ELR (cell line): ENCODE data around the gene DLGAP1.

Experiments used
- DNase-seq: peaks from one replicate; pipeline ENCODE4 v3.0.0-alpha.2; 2015; ENCODE audit warnings: low read depth

Gene DLGAP1

DNA sequence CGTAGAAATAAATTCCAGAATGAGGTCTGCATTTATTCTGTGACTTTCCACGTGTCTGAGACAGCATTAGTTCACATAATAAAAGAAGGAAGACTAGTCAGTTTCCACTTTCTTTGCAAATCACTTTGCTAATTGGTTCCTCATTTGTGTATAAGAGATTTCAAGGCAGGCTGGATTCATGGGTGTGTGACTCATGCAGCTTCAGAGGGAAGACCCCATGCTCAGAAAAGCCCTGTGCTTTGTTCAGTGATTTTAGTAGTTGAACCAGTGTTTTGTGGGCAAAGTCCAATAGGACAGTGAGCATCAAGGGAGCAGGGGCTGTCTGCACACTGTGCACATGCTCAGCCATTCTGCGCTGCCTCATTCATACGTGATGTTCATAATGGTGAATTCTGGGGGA is 297.8 kb downstream of the DLGAP1 start:
- DNase-seq: no peak

DNA sequence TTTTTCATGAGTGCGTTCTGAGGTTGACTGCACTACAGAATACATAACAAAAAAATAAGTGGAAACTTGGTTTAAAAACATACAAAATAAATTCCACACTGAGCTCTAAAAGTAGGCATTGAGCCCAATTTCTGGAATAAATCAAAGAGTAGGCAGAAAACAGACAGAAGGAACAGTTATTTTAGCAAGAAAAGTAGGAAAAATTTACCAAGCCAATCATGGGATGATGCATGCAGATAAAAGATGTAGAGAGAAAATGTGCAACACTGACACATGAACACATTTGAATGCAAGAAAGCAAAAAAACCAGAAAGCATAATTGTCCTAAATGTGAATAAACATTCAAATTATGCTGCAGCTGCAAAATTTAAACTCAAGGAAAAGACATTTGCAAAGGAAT is 308.3 kb downstream of the DLGAP1 start:
- DNase-seq: no peak

DNA sequence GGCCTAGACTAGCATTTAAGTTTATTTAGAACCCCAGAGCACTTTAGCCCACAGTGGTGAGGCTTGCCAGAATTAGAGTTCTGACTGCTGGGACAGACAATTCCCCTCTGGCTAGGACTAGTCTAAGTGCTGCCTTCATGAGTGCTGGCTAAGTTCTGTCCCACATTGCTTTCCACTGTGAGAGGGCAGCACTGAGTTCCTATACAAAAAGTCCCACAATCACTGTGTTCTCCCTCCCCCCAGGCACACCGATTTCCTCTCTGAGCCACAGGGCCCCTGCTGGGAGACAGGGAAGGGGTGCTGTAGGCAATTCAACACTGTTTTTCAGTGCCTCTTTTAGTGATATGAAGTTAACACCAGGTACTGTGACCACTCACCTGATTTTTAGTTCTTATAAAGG is 310.9 kb downstream of the DLGAP1 start:
- no peak for DNase-seq

DNA sequence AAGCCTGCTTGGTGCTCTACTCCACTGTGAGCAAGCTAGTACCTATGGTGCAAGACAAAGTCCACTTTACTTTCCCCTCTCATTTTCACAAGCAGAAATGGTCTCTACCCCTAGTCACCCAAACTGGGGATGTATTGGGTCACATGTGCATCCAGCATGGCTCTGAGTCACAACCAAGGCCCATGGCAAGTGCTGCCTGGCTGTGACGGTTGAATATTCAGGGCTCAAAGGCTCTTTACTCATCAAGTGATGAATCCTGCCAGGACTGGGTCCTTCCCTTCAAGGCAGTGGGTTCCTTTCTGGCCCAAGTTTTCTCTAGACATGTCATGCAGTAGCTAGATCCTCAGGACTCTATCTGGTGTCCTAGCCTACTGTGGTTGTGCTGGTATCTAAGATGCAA is 311.5 kb downstream of the DLGAP1 start:
- no peak for DNase-seq

DNA sequence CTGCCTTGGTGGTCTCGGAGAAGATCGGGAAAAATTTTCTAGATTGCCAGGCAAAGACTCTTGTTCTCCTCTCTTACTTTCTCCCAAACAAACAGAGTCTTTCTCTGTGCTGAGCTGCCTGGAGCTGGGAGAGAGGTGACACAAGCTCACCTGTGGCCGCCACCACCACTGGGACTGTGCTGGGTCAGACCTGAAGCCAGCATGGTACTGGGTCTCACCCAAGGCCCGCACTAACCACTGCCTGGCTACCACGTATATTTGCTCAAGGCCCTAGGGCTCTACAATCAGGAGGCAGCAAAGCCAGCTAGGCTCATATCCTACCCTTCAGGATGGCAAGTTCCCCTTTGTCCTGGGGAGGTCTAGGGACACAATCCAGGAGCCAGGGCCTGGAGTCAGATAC is 312.2 kb downstream of the DLGAP1 start:
- DNase-seq: no peak

DNA sequence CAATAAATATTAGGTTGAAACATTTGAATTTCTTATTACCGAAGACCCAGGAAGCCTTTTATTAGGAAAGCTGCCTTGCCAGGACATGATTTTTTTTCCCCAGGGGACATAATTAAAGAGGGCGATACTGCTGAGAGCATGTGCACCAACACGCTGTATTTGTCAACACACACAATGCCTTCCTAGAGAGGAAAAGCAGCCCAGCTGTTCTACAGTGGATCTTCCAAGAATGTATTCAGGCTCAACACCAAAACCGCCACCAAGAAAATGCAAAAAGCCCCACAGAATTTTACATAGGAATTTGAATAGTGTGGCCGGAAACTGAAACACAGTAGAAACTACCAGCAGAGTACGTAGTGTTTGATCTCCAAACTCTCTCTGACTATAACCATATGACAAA is 320.4 kb downstream of the DLGAP1 start:
- DNase-seq: no peak

DNA sequence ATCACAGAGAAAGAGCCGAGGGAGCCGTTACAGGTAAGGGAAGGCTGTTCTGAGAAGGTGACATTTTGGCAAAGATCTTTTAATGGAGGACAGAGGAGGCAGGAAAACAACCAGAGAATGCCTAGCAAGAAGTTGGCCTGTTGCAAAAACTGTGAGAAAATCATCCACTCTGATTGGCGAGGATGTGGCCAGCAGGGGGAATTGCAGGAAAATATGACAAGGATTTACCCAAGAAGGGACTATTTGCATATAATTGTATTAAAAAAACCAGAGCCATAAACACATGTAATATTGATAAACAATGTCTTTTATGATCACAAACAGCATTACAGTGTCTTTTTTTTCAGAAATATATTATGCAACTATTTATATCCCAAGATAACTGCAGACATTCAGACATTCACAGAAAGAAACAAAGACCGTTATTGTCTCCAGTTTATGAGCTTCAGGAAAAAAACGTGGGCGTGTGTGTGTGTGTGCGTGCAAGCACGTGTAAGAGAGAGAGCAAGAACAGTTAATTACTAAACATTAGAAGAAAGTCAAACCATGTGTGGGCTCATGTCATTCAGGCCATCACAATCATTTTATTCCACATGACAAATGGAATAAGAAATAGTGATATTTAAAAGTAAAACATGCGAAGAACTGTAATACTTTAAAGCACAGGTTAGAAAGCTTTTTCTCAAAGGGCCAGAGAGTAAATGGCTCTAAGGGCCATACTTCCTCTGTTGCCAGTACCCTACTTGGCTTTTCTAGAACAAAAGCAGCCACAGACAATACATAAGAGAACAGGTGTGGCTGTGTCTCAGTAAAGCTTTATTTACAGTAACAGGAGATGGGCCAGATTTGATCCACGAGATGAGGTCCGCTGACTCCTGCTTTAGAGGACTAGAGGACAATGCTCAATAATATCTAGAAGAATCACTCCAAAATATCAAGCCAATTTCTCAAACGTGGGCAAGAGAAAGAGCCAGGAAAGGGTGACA is 324.1 kb downstream of the DLGAP1 start:
- no peak for DNase-seq

DNA sequence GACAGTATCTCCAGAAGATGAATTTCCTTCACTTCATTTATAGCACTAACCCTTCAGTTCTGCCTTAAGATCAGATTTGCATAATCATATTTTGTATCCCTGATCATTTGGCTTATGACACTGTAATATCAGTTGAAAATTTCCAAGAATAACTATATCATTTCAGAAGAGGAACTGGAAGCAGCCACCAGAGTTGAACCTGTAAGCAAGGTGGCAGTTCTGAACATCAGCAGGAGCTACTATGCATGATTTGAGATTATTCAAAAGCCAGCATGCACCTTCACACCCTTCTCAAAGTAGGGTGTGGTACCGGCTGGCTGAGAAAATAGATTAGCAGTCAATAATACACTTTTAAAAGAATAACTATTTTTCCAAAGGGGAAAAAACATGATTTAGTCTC is 328.2 kb downstream of the DLGAP1 start:
- DNase-seq: no peak

DNA sequence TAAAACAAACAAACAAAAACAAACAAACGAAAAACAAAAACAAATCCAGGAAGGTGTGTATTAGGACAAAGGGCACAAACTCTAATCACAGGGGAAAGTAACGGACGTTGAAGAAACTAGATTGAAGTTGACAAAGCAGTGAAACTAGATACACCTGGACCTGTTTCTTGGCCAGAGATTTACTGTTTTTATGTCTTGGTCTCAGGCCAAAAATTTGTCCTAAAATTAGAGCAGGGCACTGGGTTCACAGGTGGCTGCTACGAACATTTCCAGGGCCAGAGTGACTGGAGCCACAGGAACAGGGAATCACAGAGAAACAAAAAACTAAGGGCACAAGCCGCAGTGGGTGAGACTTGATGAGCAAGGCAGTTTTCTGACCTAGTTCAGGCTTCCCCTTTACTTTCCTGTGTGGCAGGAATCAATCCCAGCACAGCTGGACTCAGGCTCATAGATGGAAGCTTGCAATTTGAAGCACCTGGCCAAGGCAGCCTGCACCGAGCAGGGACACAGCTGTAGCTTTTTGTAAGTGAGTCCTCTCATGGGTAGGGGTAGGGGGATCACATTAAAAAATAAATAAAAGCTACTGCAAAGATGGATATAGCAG is 329.4 kb downstream of the DLGAP1 start:
- DNase-seq: no peak

DNA sequence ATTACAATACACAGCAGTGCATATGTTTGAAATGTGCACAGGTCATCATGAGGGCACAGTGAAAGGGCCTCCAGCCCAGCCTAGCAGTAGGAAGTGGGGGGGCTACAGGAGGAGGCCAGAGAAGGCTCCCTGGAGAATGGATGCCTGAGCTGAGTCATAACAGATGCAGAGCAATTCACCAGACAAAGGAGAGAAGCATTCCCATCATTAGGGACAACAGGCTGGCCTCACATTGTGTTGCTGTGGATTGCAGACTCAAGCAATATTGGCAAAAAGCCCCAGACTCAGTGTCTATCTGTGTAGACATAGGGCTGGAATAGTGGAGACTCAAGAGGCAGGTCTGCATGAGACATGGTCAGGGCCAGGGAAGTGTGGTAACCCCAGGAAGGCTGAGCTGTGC is 329.9 kb downstream of the DLGAP1 start:
- no peak for DNase-seq

DNA sequence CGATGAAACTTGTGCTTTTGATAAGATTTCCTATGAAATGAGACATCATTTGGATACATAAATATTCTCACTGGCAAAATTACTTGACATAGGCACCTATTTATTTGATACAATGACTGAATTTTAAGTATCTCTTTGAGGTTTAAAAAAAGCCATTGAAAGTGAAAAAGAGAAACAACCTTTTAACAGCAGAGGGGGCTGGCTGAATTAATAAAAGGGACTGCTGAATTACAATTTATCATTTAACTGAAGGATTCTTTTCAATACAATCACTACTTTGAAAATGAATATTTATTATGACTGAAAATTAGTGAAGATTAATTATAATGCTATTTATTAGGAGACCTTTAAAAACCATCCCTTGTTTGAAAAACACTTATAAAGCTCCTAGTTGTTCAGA is 335.3 kb downstream of the DLGAP1 start:
- no peak for DNase-seq

DNA sequence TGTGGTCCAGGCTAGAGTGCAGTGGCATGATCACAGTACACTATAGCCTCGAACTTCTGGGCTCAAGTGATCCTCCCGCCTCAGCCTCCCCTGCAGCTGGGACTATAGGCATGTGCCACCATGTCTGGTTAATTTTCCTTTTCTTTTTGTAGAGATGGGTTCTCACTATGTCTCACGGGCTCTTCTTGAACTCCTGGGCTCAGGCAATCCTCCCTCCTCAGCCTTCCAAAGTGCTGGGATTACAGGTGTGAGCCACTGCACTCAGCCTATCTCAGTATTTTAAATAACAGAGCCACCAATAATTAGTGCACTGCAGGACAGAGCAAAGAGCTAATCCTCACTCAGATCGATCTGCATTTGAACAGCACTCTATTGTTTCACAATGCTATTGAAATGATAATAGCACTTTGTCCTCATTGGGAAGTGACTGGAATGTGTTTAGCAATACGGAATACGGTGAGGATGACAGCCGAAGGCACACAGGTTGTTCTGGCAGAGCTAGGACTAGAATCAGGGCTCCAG is 335.9 kb downstream of the DLGAP1 start:
- DNase-seq: no peak

DNA sequence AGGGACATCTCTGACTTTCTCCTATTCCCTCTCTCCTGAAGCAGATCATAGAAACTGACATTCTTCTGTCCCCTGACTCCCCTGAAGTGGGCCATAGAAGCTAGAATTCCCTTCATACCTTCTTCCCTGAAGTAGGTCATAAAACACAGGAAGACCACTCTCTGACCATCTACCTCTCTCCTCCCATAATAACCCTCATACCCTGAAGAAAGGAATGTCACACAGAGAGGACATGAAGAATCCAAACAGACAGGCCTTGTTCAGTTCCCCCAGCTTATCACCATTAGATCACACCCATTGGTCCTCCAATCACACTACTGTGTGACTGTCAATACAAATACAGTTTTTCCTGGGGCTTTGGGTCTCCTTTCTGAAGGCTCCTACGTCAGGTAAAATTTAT is 347.1 kb downstream of the DLGAP1 start:
- DNase-seq: no peak

DNA sequence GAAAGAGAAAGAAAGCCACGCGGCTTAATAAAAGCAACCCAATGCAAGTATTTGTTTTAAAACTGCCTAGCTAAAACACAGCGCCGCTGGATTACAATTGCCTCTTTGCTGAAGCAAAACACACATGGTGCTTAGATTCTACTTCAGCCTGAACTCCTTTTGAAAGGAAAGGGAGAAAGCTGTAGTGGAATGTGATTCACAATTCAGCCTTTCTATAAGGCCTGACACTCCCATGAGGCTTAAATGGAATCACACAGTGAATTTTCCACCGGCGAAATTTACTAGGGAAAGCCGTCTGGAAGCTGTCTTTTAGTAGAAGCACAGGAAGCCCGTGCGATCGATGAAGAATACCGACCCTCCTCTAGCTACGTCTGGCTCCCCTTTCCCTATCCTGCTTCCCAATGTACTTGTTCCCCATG is 348.0 kb downstream of the DLGAP1 start:
- DNase-seq: no peak

DNA sequence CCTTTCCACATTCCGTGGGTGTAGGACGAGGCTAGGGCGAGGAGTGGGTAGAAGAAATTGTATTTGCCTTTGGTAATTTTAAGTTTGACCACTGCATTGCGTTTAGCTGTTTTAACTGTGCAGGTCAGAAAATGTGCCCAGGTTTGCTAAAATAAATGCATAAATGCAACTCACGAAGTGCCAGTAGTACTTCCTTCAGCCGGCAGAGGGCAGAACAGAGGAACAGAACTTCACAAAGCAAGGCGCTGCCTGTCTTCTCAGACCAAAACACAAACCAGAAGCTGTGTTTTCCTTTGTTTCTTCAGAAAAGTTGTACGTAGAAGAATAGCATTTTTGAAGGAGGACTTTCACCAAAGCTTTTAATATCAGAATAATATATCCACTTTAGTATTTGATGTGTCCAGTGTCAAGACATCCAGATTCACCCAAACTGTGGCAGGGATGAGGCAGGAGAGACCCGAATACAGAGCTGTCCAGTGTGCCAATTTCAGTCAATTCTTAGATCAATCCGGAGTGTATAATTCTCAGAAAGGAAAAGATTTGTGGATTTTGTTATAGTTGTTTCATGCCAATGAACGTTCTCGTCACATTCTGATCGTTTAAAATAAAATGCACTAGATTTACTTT is 348.6 kb downstream of the DLGAP1 start:
- peak; percentile 44 for DNase-seq

DNA sequence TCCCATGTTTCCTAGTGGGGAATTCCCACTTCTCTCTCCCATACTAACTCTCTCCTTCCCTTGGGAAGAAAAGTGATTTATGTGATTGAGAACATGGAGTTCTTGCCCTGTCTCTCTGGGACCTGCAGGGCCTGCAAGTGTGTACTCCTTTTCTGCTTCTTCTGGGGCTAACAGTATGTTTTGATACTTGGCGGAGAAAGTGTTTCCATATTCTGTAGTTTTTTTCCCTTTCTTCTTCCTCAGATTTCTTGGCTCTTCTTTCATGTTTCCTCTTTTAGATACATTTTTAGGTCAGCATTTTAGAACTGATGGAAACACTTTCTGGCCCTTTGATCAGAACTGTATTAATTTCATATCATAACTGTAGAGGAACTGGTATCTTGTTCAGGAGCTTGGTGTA is 352.2 kb downstream of the DLGAP1 start:
- DNase-seq: no peak

DNA sequence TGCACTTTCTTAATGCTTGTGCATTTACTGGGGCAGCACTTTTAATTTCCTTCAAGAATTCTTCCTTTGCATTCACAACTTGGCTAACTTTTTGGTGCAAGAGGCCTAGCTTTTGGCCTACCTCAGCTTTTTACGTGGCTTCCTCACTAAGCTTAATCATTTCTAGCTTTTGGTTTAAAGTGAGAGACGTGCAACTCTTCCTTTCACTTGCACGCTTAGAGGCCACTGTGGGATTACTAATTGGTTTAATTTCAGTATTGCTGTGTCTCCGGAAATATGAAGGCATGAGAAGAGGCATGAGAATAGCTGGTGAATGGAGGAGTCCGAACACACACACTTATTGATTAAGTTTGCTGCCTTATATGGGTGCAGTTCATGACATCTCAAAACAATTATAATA is 354.1 kb downstream of the DLGAP1 start:
- no peak for DNase-seq

DNA sequence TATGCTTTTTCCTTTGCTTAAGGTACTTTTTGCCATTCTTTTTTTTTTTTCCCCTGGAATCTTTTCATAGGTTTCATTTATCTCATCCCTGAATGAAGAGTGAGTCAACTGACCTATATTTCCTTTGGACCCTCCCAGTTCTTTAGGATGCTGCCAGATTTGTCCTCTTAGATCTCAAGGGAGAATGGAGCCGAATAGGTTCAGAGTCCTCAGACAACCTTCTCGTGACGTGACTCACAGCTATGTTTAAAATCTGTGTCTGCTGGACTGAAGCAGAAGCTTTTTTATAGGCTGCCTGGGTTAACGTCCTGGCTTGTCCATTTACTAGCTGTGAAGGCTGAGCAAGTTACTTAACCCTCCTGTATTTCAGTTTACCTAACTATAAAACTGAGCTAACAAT is 358.6 kb downstream of the DLGAP1 start:
- DNase-seq: no peak

DNA sequence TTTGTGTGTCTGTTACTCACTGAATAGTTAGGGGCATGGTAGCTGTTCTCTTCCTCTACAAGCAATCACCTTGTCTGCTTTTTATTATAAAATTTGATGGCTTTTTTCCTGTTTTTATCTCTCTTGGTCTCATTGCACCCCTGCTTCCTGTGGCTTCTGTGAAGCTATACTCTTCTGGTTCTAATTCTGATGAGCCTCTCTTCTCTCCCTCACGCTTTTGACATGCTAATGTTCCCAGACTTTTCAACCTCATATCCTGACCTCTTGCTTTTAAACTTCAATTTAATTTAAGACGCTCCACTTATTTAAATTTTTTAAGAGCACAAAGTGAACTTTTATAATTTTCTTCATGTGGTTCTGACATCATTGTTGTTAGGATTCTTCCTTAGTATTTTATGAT is 361.4 kb downstream of the DLGAP1 start:
- no peak for DNase-seq

DNA sequence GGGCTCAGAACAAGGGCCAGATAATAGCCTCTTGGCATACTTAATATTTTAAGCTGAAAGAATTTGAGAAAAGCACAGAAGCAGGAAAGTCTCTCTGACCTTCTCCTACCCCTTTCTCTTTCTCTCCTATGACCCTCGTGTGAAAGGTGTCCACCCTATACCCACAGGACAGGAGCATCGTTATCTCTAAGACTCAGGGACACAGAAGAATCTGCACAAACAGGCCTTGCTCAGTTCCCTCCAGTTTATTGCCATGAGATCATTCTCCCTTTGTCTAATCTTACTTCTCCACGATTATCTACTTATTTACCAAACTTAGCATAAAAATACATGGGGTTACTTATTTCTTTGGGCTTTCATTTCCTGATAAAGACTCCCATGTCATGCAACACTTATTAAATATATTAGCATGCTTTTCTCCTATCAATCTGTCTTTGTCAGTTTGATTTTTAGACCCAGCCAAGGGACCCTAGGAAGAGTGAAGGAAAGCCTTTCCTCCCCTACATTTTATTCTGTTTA is 370.7 kb downstream of the DLGAP1 start:
- no peak for DNase-seq

DNA sequence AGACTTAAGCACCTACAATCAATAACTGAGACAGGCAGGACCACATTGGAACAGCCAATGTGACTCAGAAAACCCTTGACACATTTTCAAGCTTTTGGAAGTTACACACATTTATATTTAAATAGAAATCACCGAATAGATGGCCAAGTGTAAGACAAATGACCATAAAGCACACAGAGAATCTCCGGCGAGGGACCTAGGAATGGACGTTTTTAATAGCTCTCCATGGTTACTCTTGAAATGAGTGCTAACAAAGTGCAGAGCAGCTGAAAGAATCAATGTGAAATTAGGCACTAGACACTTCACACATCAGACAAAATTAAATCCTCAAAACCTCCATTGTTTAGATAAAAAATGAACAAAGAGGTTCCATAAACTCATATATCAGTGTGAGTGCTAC is 376.9 kb downstream of the DLGAP1 start:
- no peak for DNase-seq

DNA sequence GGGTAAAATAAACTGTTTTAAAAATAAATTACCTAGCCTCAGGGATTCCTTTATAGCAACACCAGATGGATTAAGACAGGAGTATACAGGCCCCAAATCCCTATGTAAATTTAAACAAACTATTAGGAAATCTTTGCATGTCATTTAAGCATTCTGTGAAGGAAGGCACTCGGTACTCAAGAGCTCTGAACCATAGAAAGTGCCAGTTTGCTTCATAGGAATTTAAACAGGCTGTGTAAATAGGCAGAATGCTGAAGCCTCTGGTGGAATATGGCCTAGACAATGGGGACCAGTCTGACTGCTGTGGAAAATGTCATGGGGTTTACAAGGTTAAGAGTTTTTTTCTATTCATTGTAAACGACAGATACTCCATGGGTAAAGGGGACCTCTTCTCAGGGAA is 377.4 kb downstream of the DLGAP1 start:
- no peak for DNase-seq

DNA sequence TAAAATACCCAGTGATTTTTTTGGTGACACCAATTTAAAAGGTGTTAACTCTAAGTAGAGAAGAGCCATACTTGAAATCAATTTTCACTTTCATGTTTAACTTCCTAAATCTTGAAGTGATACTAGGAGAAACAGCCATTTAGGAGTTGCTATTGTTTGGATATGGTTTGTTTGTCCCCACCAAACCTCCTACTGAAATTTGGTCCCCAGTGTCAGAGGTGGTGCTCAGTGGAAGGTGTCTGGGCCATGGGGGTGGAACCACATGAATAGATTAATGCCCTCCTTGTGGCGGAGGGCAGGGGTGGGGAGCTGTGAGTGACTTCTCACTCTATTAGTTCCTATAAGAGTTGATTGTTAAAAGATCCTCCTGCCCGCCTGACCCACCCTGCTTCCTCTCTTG is 377.9 kb downstream of the DLGAP1 start:
- no peak for DNase-seq
